ENCODE measurements around the gene CACNA1C. TPM values are rescaled to one million over a fixed set of nuclear protein-coding genes. Genes with fewer than 3 reads are reported as not detected.

Gene CACNA1C
- total RNA-seq, 5 donors from 2014 or later (not counting 1 experiment from before 2014, with no cell fraction given), result 0.10 to 0.26 (median 0.16) TPM

- H3K36me3 Mint-ChIP-seq, result no peaks in the 10 kb centered on the region
- no peak overlapping the region for H3K4me3 ChIP-seq (ENCODE audit: control insufficient read depth in 1 of 2, extremely low read depth in 1 of 2, low read length in 1 of 2)
- POLR2A ChIA-PET, result no interaction called here
- CTCF ChIA-PET, result no interaction called here
- DNase-seq (no peak), ATAC-seq (replicated peaks in 1 of 4) (no peak)
- H3K4me1 Mint-ChIP-seq, result no peaks in the 10 kb centered on the region
- H3K36me3 ChIP-seq (ENCODE audit: control insufficient read depth in 2 of 2, extremely low read depth in 1 of 2, insufficient read depth in 1 of 2, low read length in 1 of 2), result no peaks in the 10 kb centered on the region
- H3K27me3 ChIP-seq (replicated peaks in 1 of 2; ENCODE audit: control insufficient read depth in 2 of 2, extremely low read depth in 1 of 2, insufficient read depth in 2 of 2, low read length in 1 of 2), result peaks cover 0 to 8% of the 10 kb centered on the region in 2 experiments
- H3K4me1 ChIP-seq (ENCODE audit: control insufficient read depth in 1 of 2, extremely low read depth in 1 of 2, insufficient read depth in 2 of 2, low read length in 2 of 2), result no peaks in the 10 kb centered on the region
- H3K27ac ChIP-seq (ENCODE audit: low read length), result no peak overlapping the region
- 80% methylated on average over 3 of the region's 4 CpGs for WGBS (ENCODE audit: insufficient coverage)
- H3K27ac Mint-ChIP-seq, result no peak overlapping the region
- H3K9me3 ChIP-seq, result no peaks in the 10 kb centered on the region
- H3K27me3 Mint-ChIP-seq, result peaks cover 6 to 8% of the 10 kb centered on the region in 2 donors
- no peak overlapping the region for H3K4me3 Mint-ChIP-seq
- H3K9me3 Mint-ChIP-seq, result peaks cover 23 to 31% (median 25%) of the 10 kb centered on the region in 3 donors
These were observed 116.7 kb downstream of the CACNA1C start for GRCh38 chr12:2169489-2169888.

- ATAC-seq (replicated peaks in 1 of 4), result no peak
- no peak overlapping the region for H3K27ac ChIP-seq (ENCODE audit: low read length)
- 70% methylated on average over 2 of the region's 2 CpGs for WGBS (ENCODE audit: insufficient coverage)
- H3K4me3 ChIP-seq (ENCODE audit: control insufficient read depth in 1 of 2, extremely low read depth in 1 of 2, low read length in 1 of 2), result no peak overlapping the region
- no peaks in the 10 kb centered on the region for H3K4me1 Mint-ChIP-seq
- H3K4me1 ChIP-seq (ENCODE audit: control insufficient read depth in 1 of 2, extremely low read depth in 1 of 2, insufficient read depth in 2 of 2, low read length in 2 of 2), result no peaks in the 10 kb centered on the region
- H3K9me3 Mint-ChIP-seq, result peaks cover 23 to 31% (median 25%) of the 10 kb centered on the region in 3 donors
- H3K27me3 Mint-ChIP-seq, result peaks cover 5 to 8% of the 10 kb centered on the region in 2 donors
- H3K36me3 Mint-ChIP-seq, result no peaks in the 10 kb centered on the region
- H3K27ac Mint-ChIP-seq, result no peak overlapping the region
- peaks cover 0 to 8% of the 10 kb centered on the region in 2 experiments for H3K27me3 ChIP-seq (replicated peaks in 1 of 2; ENCODE audit: control insufficient read depth in 2 of 2, extremely low read depth in 1 of 2, insufficient read depth in 2 of 2, low read length in 1 of 2)
- no peaks in the 10 kb centered on the region for H3K36me3 ChIP-seq (ENCODE audit: control insufficient read depth in 2 of 2, extremely low read depth in 1 of 2, insufficient read depth in 1 of 2, low read length in 1 of 2)
- no peak overlapping the region for H3K4me3 Mint-ChIP-seq
- ChIA-PET CTCF (no interaction called here), POLR2A (no interaction called here)
- DNase-seq, result no peak
- H3K9me3 ChIP-seq, result no peaks in the 10 kb centered on the region
These were observed 117.2 kb downstream of the CACNA1C start for GRCh38 chr12:2169940-2170339.

- Mint-ChIP-seq H3K9me3 (peaks cover 23 to 31% (median 25%) of the 10 kb centered on the region in 3 donors), H3K27me3 (peaks cover 5 to 8% of the 10 kb centered on the region in 2 donors), H3K4me1 (no peaks in the 10 kb centered on the region), H3K36me3 (no peaks in the 10 kb centered on the region), H3K27ac (no peak overlapping the region), H3K4me3 (no peak overlapping the region)
- H3K9me3 ChIP-seq, result no peaks in the 10 kb centered on the region
- WGBS (ENCODE audit: insufficient coverage), result no CpG with 5 or more reads among the region's 1 CpG
- no peak for ATAC-seq (replicated peaks in 1 of 4)
- ChIA-PET POLR2A (no interaction called here), CTCF (no interaction called here)
- H3K4me3 ChIP-seq (ENCODE audit: control insufficient read depth in 1 of 2, extremely low read depth in 1 of 2, low read length in 1 of 2), result no peak overlapping the region
- H3K27me3 ChIP-seq (replicated peaks in 1 of 2; ENCODE audit: control insufficient read depth in 2 of 2, extremely low read depth in 1 of 2, insufficient read depth in 2 of 2, low read length in 1 of 2), result peaks cover 0 to 8% of the 10 kb centered on the region in 2 experiments
- no peak for DNase-seq
- H3K4me1 ChIP-seq (ENCODE audit: control insufficient read depth in 1 of 2, extremely low read depth in 1 of 2, insufficient read depth in 2 of 2, low read length in 2 of 2), result no peaks in the 10 kb centered on the region
- no peaks in the 10 kb centered on the region for H3K36me3 ChIP-seq (ENCODE audit: control insufficient read depth in 2 of 2, extremely low read depth in 1 of 2, insufficient read depth in 1 of 2, low read length in 1 of 2)
- no peak overlapping the region for H3K27ac ChIP-seq (ENCODE audit: low read length)
These were observed 117.6 kb downstream of the CACNA1C start for GRCh38 chr12:2170376-2170775.

- H3K4me1 ChIP-seq (ENCODE audit: control insufficient read depth in 1 of 2, extremely low read depth in 1 of 2, insufficient read depth in 2 of 2, low read length in 2 of 2), result no peaks in the 10 kb centered on the region
- H3K27ac ChIP-seq (ENCODE audit: low read length), result no peak overlapping the region
- ChIA-PET POLR2A (no interaction called here), CTCF (no interaction called here)
- no peaks in the 10 kb centered on the region for H3K36me3 ChIP-seq (ENCODE audit: control insufficient read depth in 2 of 2, extremely low read depth in 1 of 2, insufficient read depth in 1 of 2, low read length in 1 of 2)
- no peaks in the 10 kb centered on the region for H3K9me3 ChIP-seq
- no peaks in the 10 kb centered on the region for H3K4me1 Mint-ChIP-seq
- no peaks in the 10 kb centered on the region for H3K36me3 Mint-ChIP-seq
- H3K9me3 Mint-ChIP-seq, result peaks cover 12 to 18% (median 18%) of the 10 kb centered on the region in 3 donors
- no peak for ATAC-seq (replicated peaks in 1 of 4)
- no peak overlapping the region for H3K27ac Mint-ChIP-seq
- H3K4me3 ChIP-seq (ENCODE audit: control insufficient read depth in 1 of 2, extremely low read depth in 1 of 2, low read length in 1 of 2), result no peak overlapping the region
- H3K4me3 Mint-ChIP-seq, result no peak overlapping the region
- H3K27me3 Mint-ChIP-seq, result peaks cover 0 to 16% of the 10 kb centered on the region in 2 donors
- DNase-seq, result no peak
- peaks cover 0 to 13% of the 10 kb centered on the region in 2 experiments for H3K27me3 ChIP-seq (replicated peaks in 1 of 2; ENCODE audit: control insufficient read depth in 2 of 2, extremely low read depth in 1 of 2, insufficient read depth in 2 of 2, low read length in 1 of 2)
- 70% methylated on average over 9 of the region's 11 CpGs for WGBS (ENCODE audit: insufficient coverage)
These were observed 119.1 kb downstream of the CACNA1C start for GRCh38 chr12:2171672-2172426.

- H3K9me3 Mint-ChIP-seq, result peaks cover 8 to 10% (median 10%) of the 10 kb centered on the region in 3 donors
These were observed 119.9 kb downstream of the CACNA1C start for GRCh38 chr12:2172491-2173214.

GRCh38 chr12:2173971-2174370 lies 121.2 kb downstream of the CACNA1C start:
- no peaks in the 10 kb centered on the region for H3K9me3 ChIP-seq
- ChIA-PET CTCF (no interaction called here), POLR2A (no interaction called here)
- H3K4me3 Mint-ChIP-seq, result no peak overlapping the region
- 11% methylated on average over 3 of the region's 4 CpGs for WGBS (ENCODE audit: insufficient coverage)
- H3K27me3 ChIP-seq (replicated peaks in 1 of 2; ENCODE audit: control insufficient read depth in 2 of 2, extremely low read depth in 1 of 2, insufficient read depth in 2 of 2, low read length in 1 of 2), result peaks cover 0 to 17% of the 10 kb centered on the region in 2 experiments
- H3K4me1 ChIP-seq (ENCODE audit: control insufficient read depth in 1 of 2, extremely low read depth in 1 of 2, insufficient read depth in 2 of 2, low read length in 2 of 2), result no peaks in the 10 kb centered on the region
- H3K36me3 ChIP-seq (ENCODE audit: control insufficient read depth in 2 of 2, extremely low read depth in 1 of 2, insufficient read depth in 1 of 2, low read length in 1 of 2), result no peaks in the 10 kb centered on the region
- H3K27me3 Mint-ChIP-seq, result peaks cover 7 to 27% of the 10 kb centered on the region in 2 donors
- H3K27ac Mint-ChIP-seq, result no peak overlapping the region
- H3K4me1 Mint-ChIP-seq, result no peaks in the 10 kb centered on the region
- H3K4me3 ChIP-seq (ENCODE audit: control insufficient read depth in 1 of 2, extremely low read depth in 1 of 2, low read length in 1 of 2), result no peak overlapping the region
- H3K27ac ChIP-seq (ENCODE audit: low read length), result no peak overlapping the region
- no peaks in the 10 kb centered on the region for H3K36me3 Mint-ChIP-seq
- no peaks in the 10 kb centered on the region for H3K9me3 Mint-ChIP-seq
- no peak for DNase-seq
- no peak for ATAC-seq (replicated peaks in 1 of 4)

More at GRCh38 chr12:2172491-2173214, 119.9 kb downstream of the CACNA1C start:
- no peaks in the 10 kb centered on the region for H3K9me3 ChIP-seq
- no peak overlapping the region for H3K27ac Mint-ChIP-seq
- H3K27me3 Mint-ChIP-seq, result peaks cover 2 to 18% of the 10 kb centered on the region in 2 donors
- H3K4me3 ChIP-seq (ENCODE audit: control insufficient read depth in 1 of 2, extremely low read depth in 1 of 2, low read length in 1 of 2), result no peak overlapping the region
- H3K36me3 Mint-ChIP-seq, result no peaks in the 10 kb centered on the region
- no peaks in the 10 kb centered on the region for H3K4me1 Mint-ChIP-seq
- no peaks in the 10 kb centered on the region for H3K4me1 ChIP-seq (ENCODE audit: control insufficient read depth in 1 of 2, extremely low read depth in 1 of 2, insufficient read depth in 2 of 2, low read length in 2 of 2)
- no peak overlapping the region for H3K4me3 Mint-ChIP-seq
- H3K36me3 ChIP-seq (ENCODE audit: control insufficient read depth in 2 of 2, extremely low read depth in 1 of 2, insufficient read depth in 1 of 2, low read length in 1 of 2), result no peaks in the 10 kb centered on the region
- POLR2A ChIA-PET, result no interaction called here
- DNase-seq (no peak), ATAC-seq (replicated peaks in 1 of 4) (no peak)
- no peak overlapping the region for H3K27ac ChIP-seq (ENCODE audit: low read length)
- CTCF ChIA-PET, result no interaction called here
- H3K27me3 ChIP-seq (replicated peaks in 1 of 2; ENCODE audit: control insufficient read depth in 2 of 2, extremely low read depth in 1 of 2, insufficient read depth in 2 of 2, low read length in 1 of 2), result peaks cover 0 to 13% of the 10 kb centered on the region in 2 experiments
- 77% methylated on average over 8 of the region's 12 CpGs for WGBS (ENCODE audit: insufficient coverage)

Data from T-cell (primary cell).